ENCODE measurements around the gene PLET1.

Gene PLET1

GRCh38 chr11:112279901-112280267, 19.2 kb upstream of the PLET1 start:
- Histone ChIP-seq H3K36me3 (replicated peaks; ENCODE audit: insufficient read depth, low read length) (no peaks in the 10 kb centered on the region), H3K4me3 (ENCODE audit: low read length) (peak overlapping the region; percentile 71), H3K27me3 (replicated peaks; ENCODE audit: insufficient read depth, low read length) (no peaks in the 10 kb centered on the region), H4K20me1 (ENCODE audit: insufficient read depth, low read length) (no peaks in the 10 kb centered on the region), H3K9me3 (replicated peaks; ENCODE audit: insufficient read depth, low read length) (no peaks in the 10 kb centered on the region), H3K4me2 (ENCODE audit: low read depth, low read length) (peak overlapping the region; percentile 98), H3K27ac (ENCODE audit: low read length) (no peak overlapping the region), H3K9ac (ENCODE audit: low read length) (no peak overlapping the region), H3K4me1 (ENCODE audit: low read length) (no peaks in the 10 kb centered on the region), H3F3A (ENCODE audit: insufficient read depth, low read length) (no peaks in the 10 kb centered on the region), H2AFZ (ENCODE audit: low read length) (peak overlapping the region; percentile 96), H3K79me2 (ENCODE audit: low read length) (no peaks in the 10 kb centered on the region), H3K9me2 (replicated peaks; ENCODE audit: insufficient read depth, low read length) (no peaks in the 10 kb centered on the region)
- peak; percentile 55 for DNase-seq
- no peak for TF ChIP-seq EZH2phosphoT487 (IDR thresholded peaks at IDR 0.05; ENCODE audit: low read length)
- TF ChIP-seq CTCF (IDR thresholded peaks at IDR 0.05; ENCODE audit: low read length): peak; percentile 52
- TF ChIP-seq EZH2 (optimal IDR thresholded peaks at IDR 0.05; ENCODE audit: low read depth, low read length): no peak

DNA sequence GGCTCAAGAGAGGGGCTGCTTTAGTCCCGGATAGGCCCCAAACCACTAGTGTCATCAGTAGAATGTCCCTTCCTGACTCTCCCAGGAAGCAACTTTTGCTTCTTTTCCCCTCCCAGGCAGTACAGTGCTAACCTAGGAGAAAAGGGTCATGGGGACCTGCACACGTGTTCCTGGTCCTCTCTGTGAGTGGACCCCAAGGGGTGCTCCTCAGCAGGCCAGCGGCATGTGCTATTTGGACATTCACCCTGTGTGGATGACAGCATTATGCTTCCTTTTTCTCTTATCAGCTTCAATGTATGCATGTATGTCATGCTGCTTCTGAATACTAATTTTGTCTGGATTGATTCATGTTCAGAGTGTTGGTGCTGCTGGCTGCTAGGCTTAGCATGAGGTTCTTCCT, 18.1 kb upstream of the PLET1 start:
- Histone ChIP-seq H3K36me3 (replicated peaks; ENCODE audit: insufficient read depth, low read length) (no peaks in the 10 kb centered on the region), H3K4me3 (ENCODE audit: low read length) (no peak overlapping the region), H3K9me3 (replicated peaks; ENCODE audit: insufficient read depth, low read length) (no peaks in the 10 kb centered on the region), H3K4me2 (ENCODE audit: low read depth, low read length) (no peak overlapping the region), H3K27me3 (replicated peaks; ENCODE audit: insufficient read depth, low read length) (no peaks in the 10 kb centered on the region), H3K9me2 (replicated peaks; ENCODE audit: insufficient read depth, low read length) (no peaks in the 10 kb centered on the region), H3K9ac (ENCODE audit: low read length) (no peak overlapping the region), H3K79me2 (ENCODE audit: low read length) (no peaks in the 10 kb centered on the region), H4K20me1 (ENCODE audit: insufficient read depth, low read length) (no peaks in the 10 kb centered on the region), H2AFZ (ENCODE audit: low read length) (no peak overlapping the region), H3K4me1 (ENCODE audit: low read length) (no peaks in the 10 kb centered on the region), H3F3A (ENCODE audit: insufficient read depth, low read length) (no peaks in the 10 kb centered on the region), H3K27ac (ENCODE audit: low read length) (no peak overlapping the region)
- DNase-seq: no peak
- no peak for TF ChIP-seq EZH2phosphoT487 (IDR thresholded peaks at IDR 0.05; ENCODE audit: low read length)
- TF ChIP-seq CTCF (IDR thresholded peaks at IDR 0.05; ENCODE audit: low read length): no peak
- no peak for TF ChIP-seq EZH2 (optimal IDR thresholded peaks at IDR 0.05; ENCODE audit: low read depth, low read length)

GRCh38 chr11:112277941-112278340, 17.3 kb upstream of the PLET1 start:
- no peak for TF ChIP-seq CTCF (IDR thresholded peaks at IDR 0.05; ENCODE audit: low read length)
- no peak for TF ChIP-seq EZH2 (optimal IDR thresholded peaks at IDR 0.05; ENCODE audit: low read depth, low read length)
- TF ChIP-seq EZH2phosphoT487 (IDR thresholded peaks at IDR 0.05; ENCODE audit: low read length): no peak

More at GRCh38 chr11:112277941-112278340, 17.3 kb upstream of the PLET1 start:
- H3K4me1 ChIP-seq (ENCODE audit: low read length): no peaks in the 10 kb centered on the region
- H3K9ac ChIP-seq (ENCODE audit: low read length): no peak overlapping the region
- no peaks in the 10 kb centered on the region for H3F3A ChIP-seq (ENCODE audit: insufficient read depth, low read length)
- H3K4me2 ChIP-seq (ENCODE audit: low read depth, low read length): no peak overlapping the region
- H3K4me3 ChIP-seq (ENCODE audit: low read length): no peak overlapping the region
- H3K79me2 ChIP-seq (ENCODE audit: low read length): no peaks in the 10 kb centered on the region
- H3K36me3 ChIP-seq (replicated peaks; ENCODE audit: insufficient read depth, low read length): no peaks in the 10 kb centered on the region
- H3K27me3 ChIP-seq (replicated peaks; ENCODE audit: insufficient read depth, low read length): no peaks in the 10 kb centered on the region
- no peak for DNase-seq
- H4K20me1 ChIP-seq (ENCODE audit: insufficient read depth, low read length): no peaks in the 10 kb centered on the region
- H3K27ac ChIP-seq (ENCODE audit: low read length): no peak overlapping the region
- H3K9me2 ChIP-seq (replicated peaks; ENCODE audit: insufficient read depth, low read length): no peaks in the 10 kb centered on the region
- no peak overlapping the region for H2AFZ ChIP-seq (ENCODE audit: low read length)
- no peaks in the 10 kb centered on the region for H3K9me3 ChIP-seq (replicated peaks; ENCODE audit: insufficient read depth, low read length)

Measured in MM.1S (cell line).